Measurements from ENCODE around the gene RNF6.

DNA sequence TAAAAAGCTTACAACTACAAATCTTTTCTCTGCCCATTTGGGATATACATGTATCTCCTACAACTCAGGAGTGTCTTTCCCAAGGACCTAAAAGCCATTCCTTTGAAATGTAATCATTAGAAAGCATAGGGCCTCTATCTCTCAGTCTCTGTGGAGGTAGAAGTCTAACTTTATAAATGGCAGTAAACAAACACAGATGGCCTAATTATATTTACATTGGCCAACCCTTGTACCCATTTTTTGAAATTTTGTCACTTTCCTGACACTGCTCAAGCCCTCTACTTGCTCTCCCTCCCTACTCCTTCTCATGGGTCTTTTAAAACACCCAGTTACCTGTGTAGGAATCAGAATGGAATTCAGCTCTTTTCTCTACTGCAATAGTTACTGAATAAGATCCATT lies 24.8 kb downstream of the RNF6 start:
- TF ChIP-seq, protein P1, sequence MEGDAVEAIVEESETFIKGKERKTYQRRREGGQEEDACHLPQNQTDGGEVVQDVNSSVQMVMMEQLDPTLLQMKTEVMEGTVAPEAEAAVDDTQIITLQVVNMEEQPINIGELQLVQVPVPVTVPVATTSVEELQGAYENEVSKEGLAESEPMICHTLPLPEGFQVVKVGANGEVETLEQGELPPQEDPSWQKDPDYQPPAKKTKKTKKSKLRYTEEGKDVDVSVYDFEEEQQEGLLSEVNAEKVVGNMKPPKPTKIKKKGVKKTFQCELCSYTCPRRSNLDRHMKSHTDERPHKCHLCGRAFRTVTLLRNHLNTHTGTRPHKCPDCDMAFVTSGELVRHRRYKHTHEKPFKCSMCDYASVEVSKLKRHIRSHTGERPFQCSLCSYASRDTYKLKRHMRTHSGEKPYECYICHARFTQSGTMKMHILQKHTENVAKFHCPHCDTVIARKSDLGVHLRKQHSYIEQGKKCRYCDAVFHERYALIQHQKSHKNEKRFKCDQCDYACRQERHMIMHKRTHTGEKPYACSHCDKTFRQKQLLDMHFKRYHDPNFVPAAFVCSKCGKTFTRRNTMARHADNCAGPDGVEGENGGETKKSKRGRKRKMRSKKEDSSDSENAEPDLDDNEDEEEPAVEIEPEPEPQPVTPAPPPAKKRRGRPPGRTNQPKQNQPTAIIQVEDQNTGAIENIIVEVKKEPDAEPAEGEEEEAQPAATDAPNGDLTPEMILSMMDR (IDR thresholded peaks at IDR 0.05): no peak
- no peak for TF ChIP-seq POLR2A (IDR thresholded peaks at IDR 0.05)

Data from right lobe of liver (tissue), 4 donors.